ENCODE results near the gene CXCL12. TPM values are rescaled to one million over a fixed set of nuclear protein-coding genes. Genes with fewer than 3 reads are reported as not detected.

CXCL12 gene
- total RNA-seq, 1 donor from 2014 or later: 137 TPM

DNA sequence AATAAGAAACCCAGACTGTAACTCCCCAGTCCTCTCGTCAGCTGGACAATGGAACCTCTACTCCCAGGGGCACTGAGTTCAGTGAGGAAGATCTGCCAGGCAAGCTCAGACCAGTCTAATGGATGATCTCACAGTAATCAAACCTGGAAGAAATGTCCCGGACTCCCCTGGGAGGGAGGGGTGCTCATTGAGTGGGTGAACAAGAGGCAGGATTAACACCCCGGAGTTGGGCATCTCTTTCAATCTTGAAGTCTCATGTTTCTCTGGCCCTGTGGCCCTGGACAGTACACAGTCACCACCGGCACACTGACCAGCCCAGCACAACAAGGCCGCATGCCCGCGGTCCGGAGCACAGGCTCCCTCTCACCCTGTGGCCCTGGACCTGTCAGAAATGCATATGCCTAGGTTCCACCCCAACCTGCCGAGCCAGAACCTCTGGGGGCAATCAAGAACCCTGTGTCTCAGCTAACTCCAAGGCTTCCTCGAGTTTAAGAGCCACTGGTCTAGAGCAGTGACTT lies 27.8 kb downstream of the CXCL12 start:
- TF ChIP-seq, protein P1, sequence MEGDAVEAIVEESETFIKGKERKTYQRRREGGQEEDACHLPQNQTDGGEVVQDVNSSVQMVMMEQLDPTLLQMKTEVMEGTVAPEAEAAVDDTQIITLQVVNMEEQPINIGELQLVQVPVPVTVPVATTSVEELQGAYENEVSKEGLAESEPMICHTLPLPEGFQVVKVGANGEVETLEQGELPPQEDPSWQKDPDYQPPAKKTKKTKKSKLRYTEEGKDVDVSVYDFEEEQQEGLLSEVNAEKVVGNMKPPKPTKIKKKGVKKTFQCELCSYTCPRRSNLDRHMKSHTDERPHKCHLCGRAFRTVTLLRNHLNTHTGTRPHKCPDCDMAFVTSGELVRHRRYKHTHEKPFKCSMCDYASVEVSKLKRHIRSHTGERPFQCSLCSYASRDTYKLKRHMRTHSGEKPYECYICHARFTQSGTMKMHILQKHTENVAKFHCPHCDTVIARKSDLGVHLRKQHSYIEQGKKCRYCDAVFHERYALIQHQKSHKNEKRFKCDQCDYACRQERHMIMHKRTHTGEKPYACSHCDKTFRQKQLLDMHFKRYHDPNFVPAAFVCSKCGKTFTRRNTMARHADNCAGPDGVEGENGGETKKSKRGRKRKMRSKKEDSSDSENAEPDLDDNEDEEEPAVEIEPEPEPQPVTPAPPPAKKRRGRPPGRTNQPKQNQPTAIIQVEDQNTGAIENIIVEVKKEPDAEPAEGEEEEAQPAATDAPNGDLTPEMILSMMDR (conservative IDR thresholded peaks at IDR 0.05): no peak
- Mint-ChIP-seq H3K4me1 (ENCODE audit: unreplicated experiment) (peaks cover 7% of the 10 kb centered on the region), H3K27ac (no peak overlapping the region), H3K9me3 (no peaks in the 10 kb centered on the region), H3K4me3 (no peak overlapping the region), H3K36me3 (no peaks in the 10 kb centered on the region), H3K27me3 (peaks cover 8% of the 10 kb centered on the region)
- DNase-seq (ENCODE audit: extremely low spot score, unreplicated experiment): no peak

DNA sequence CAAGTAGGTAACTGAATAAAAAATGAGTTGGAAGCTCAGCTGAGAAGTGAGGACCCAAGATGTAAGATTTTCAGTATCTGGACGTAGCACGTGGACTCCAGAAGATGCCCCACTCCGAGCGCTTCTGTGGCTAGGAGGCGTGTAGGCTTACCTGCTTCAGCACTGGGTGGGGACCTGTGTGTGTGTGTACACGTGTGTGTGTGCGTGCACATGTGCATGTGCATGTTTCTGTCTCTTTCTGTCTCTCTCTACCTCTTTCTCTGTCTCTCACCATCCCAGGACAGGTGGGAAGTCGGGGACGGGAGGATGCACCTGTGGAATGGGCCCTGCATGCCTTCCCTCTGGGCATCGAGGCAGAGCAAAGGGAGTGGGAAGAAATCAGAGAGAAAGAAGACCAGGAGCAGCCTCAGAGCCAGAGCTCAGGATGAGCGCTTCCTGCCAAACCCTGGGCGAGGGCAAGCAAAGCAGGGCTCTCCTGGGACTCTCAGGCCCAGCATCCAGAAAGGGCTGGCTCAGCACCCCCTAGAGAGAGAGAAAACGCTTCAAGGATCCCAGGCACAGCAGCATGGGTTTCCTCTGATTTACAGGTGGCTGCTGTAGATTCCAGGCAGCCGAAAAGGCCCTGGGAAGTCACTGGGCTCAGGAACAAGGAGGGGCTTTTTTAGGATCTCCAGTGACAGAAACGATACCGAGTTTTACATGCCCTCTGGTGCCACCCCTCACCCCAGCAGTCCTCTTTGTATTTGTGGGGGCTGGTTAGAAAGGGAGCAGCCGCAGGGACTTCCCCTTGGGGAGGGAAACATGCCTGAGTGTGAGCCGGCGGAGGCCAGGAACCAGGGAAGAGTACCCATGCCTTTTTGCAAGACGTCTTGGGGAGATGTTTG lies 28.5 kb downstream of the CXCL12 start:
- H3K4me3 Mint-ChIP-seq: no peak overlapping the region
- TF ChIP-seq, protein P1 (conservative IDR thresholded peaks at IDR 0.05): no peak
- H3K9me3 Mint-ChIP-seq: no peaks in the 10 kb centered on the region
- no peak overlapping the region for H3K27ac Mint-ChIP-seq
- DNase-seq (ENCODE audit: extremely low spot score, unreplicated experiment): no peak
- H3K4me1 Mint-ChIP-seq (ENCODE audit: unreplicated experiment): peaks cover 9% of the 10 kb centered on the region
- peaks cover 8% of the 10 kb centered on the region for H3K27me3 Mint-ChIP-seq
- no peaks in the 10 kb centered on the region for H3K36me3 Mint-ChIP-seq

DNA sequence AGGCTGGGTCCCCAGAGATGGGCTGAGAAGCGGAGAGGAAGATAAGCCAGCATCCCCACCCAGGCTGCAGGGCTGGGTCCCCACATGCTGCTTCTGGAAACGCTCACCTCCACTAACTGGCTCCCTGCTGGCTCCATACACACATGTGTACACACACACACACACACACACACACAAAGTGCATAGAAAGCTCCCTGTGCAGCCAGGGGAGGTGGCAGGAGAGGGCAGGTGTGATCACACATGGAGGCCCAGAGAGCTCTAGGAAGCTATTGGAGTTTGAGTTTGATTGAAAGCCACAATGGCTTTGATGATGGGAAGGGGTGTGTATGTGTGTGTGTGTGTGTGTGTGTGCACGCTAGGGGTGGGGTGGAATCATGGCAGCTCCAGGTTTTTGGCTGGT lies 29.3 kb downstream of the CXCL12 start:
- TF ChIP-seq, protein P1 (conservative IDR thresholded peaks at IDR 0.05): no peak
- H3K27me3 Mint-ChIP-seq: peaks cover 8% of the 10 kb centered on the region
- DNase-seq (ENCODE audit: extremely low spot score, unreplicated experiment): no peak

DNA sequence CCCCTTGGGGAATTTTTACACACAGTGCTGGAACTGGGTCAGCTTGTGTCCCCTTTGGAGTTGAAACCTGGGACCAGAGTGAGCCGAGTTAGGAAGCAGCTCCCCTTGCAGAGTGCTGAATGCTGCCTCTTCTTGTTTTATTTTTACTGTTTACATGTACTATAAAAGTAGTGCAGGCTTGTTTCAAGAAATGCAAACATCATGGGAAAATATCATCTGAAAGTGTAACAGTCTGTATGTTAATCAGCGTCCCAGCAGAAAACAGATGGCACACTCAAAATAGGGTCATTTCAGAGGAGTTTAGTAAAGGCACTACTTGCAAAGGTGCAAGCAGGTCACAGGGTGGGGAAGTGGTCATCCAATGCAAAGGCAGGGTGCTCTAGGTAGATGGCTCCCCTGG lies 30.1 kb downstream of the CXCL12 start:
- Mint-ChIP-seq H3K4me3 (no peak overlapping the region), H3K9me3 (no peaks in the 10 kb centered on the region), H3K27me3 (peaks cover 6% of the 10 kb centered on the region), H3K4me1 (ENCODE audit: unreplicated experiment) (peaks cover 9% of the 10 kb centered on the region), H3K36me3 (no peaks in the 10 kb centered on the region), H3K27ac (no peak overlapping the region)
- TF ChIP-seq, protein P1 (conservative IDR thresholded peaks at IDR 0.05): no peak
- no peak for DNase-seq (ENCODE audit: extremely low spot score, unreplicated experiment)

More for the DNA sequence above, 29.3 kb downstream of the CXCL12 start:
- H3K36me3 Mint-ChIP-seq: no peaks in the 10 kb centered on the region
- H3K4me3 Mint-ChIP-seq: no peak overlapping the region
- no peak overlapping the region for H3K27ac Mint-ChIP-seq
- H3K9me3 Mint-ChIP-seq: no peaks in the 10 kb centered on the region
- peaks cover 9% of the 10 kb centered on the region for H3K4me1 Mint-ChIP-seq (ENCODE audit: unreplicated experiment)

DNA sequence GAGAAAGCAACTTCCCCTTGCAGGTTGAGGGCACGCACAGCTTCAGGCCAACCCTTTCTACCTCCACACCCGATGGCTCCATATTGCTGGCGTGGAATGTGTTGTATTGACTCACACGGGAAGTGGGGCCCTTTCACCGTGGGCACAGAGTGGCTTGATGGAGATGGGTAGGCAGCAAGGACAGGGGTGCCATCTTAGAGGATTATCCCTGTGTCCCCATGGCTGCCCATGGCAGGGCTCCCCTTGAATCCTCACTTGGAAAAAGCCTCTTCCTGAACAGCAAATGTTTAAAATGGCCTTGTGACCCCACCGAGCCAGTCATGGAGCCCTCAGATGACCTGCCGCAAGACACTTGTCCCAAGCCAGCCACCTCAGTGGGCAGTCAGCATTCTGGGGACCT lies 31.2 kb downstream of the CXCL12 start:
- Mint-ChIP-seq H3K4me3 (no peak overlapping the region), H3K27me3 (peaks cover 4% of the 10 kb centered on the region), H3K4me1 (ENCODE audit: unreplicated experiment) (peaks cover 9% of the 10 kb centered on the region), H3K36me3 (no peaks in the 10 kb centered on the region), H3K27ac (no peak overlapping the region), H3K9me3 (no peaks in the 10 kb centered on the region)
- TF ChIP-seq, protein P1 (conservative IDR thresholded peaks at IDR 0.05): no peak
- no peak for DNase-seq (ENCODE audit: extremely low spot score, unreplicated experiment)
